ENCODE measurements around the gene BACH2.
"Not testable (repeated sequence)": the region's sequence is repeated elsewhere in the genome, so short reads cannot be mapped to it uniquely, and the experiment has no call there.

Gene BACH2

DNA sequence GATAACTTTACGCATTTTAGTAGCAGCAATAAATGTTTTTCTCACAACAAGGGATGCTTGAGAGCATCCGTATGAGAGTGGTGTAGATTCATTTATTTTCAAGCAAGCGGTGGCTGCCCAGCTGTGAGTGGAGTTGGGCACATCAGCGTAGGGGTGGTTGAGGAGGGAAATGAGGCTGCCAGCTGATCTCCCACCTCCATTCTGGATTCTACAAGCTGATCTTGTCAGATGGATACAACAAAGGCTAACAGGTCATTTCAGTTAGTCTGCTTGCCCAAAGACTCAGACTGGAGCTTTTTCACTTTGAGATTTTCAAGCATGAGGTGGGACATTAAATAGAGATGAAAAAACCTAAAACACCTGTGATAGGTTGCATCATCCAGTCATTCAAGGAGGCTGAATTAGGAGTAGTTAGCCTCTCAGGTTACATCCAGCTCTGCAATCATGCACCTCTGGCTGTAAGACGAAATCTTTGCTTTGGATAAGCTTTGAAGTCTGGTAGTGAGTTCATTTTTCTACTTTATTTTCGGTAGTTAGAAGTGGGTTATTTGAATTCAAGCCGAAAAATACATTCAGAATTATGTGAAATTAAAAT is 1.9 kb upstream of the BACH2 start:
- no peak for DNase-seq

DNA sequence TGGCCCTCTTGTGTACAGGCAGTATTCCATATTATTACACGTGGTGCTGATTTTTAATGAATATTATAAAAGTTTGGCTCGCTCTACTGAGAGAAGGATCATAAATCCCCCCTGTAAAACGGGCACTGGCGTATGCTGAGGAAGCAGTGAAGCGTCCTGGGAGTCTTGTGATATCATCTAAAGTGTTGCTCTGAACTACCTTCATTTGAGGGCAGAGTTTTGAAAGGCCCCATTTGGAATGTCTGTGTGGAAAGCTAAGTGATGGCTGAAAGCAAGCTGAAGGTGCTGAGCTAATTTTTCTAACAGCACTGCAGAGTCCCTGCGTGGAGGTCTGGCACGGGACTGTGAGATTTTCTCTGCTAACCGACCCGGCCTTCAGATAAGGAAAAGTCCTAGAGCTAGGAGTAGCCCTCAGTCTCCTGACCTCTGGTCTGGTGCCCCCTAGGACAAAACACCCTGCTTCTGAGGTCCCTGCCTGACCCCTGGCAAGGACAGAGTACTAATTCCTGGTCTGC is 1.3 kb upstream of the BACH2 start:
- no peak for DNase-seq

DNA sequence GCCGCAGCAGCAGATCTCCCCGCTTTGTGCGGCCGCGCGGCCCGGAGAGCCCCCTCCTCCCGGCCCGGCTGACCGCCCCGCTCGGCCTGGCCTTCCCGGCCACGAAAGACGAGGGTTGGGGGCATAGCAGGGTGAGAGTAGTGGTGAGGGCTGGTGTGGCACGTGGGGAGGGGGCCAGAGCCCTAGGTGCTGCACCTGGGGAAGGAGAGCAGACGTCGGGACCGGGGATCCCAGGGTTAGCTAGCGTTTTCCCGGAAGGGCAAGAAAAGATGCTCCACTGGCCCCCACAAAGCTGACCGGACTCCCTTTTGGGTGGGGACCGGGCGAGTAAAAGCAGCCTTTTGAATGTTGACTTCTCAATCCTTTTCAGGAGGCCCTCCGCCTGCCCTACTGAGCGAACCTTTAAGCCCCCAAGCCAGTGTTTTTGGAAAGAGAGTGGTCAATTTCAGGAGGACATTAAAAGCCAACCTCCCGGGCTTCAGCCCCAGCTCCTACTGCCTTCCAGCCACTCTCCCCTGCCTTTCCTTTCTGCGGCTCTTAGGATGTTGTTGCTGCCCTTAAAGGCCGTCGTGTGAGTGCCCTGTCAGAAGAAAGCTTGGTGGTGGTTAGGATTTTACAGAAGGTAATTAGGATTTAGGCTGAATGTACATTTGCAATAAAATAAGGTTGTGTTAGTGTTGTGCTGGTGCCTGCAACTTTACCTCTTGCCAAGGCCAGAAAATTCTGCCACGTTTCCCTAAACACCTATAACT is 648 bp upstream of the BACH2 start:
- DNase-seq: no peak

DNA sequence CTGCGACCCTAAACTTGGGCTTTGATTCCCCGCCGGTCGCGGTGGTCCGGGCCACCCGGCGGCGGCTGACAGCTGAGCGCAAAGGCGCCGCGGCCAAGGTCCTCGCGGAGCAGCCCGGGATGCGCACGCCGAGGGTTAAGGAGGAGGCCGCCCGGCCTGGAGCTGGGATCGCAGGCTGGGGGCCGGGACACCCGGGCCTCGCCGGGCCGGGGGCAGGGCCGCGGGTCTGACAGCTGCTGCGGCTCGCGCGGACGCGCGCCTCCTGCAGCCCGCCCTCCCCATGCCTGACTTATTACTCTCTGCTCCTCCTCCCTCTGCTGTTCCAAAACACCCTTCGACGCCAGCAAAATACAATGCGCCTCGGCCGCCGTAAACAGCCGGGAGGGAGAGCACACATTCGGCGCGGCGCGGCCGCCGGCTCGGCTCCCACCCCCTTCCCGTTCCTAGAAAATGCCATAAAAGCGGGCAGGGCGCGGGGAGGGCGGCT is 746 bp downstream of the BACH2 start:
- DNase-seq: no peak

DNA sequence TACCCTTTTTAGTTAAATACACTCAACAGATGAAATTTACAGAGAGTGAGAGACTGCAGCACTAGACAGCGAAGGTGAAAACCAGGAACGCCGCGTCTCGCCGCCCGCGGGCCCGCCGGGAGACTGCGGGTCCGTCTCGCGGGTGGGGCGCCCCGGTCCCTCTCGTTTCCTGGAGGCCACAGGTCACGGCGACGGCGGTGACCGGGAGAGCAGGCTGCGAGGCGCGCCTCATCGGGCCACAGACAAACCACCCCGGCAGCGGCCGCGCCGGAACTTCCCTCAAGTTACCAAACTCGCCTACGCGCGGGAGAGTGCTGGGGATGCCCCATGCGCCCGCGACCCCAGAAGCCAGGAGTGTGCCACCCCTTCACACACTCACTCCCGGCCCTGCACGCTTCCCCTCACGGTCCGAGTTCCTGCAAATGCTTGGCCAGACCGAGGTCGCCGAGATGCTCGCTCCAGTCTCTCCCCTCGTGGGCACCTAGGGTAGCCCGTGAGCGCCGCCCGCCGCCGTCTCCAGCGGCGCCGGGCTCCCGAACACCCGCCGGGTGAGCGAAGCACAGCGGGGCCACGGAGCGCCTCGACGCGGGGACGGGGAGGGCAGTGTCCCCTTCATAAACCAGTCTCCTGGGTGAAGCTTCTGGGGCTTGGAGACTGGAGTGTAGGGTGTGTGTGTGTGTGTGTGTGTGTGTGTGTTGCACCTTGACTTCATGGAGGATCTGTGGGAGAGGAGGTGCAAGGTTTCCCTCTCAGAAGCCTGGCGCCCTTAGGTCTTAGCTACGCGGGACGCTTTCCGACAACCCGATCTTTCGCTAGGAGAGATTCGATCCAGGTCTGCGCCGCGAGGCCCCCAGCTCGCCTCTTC is 1.4 kb downstream of the BACH2 start:
- DNase-seq: no peak

- DNase-seq: no peak
These were observed 2.0 kb downstream of the BACH2 start for GRCh38 chr6:90294614-90294988.

DNA sequence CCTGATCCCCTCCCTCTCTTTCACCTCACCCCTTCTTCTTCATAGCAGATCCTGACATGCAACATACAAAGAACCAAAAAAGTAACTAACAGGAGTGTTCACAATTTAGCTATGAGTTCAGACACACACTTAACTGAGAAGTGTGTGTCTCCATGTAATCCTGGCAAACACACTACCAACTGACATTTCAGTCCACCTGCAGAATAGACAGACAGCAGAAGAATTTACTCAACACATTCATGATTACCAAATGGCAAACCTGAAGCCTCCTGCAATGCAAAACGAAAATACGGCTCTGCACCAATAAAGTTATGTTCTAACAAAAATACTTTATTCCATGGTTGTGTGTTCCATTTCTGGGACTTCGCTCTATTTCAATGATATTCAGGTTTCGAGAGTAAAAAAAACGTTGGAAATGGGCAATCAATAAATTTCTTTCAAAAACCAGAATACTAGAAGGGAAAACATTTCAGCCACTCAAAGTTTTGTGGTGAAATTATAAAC is 2.6 kb downstream of the BACH2 start:
- DNase-seq: no peak

GRCh38 chr6:90293319-90293953 is 3.2 kb downstream of the BACH2 start:
- no peak for DNase-seq

- no peak for DNase-seq
These were observed 5.1 kb downstream of the BACH2 start for GRCh38 chr6:90291565-90291964.

DNA sequence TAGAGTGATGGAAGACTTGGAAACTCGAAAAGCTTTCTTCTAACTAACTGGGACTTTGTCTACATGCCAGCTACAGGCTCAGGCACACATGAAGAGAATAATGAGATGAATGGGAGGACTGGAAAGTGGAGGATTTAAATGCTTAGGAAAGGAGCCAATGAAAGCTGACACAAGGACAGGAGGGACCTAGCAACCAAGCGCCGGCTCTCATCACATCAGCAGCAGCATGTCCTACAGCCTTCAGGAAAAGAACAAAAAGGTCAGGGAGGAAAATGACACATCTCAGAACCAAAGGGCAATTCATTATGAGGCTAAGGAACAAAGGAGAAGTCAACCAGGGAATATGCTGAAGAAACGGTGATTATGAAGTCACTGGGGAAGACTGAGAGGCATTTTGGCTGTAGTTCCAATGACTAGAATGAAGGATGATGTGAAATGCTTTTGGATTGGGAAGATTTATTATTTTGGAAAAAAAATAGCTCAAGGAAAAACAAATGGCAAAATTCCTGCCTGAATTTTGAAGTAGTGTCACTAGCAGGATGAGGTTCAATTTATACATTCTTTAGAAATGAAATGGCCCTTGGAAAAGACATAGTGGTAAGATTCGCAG is 5.7 kb downstream of the BACH2 start:
- no peak for DNase-seq

- no peak for DNase-seq
These were observed 6.7 kb downstream of the BACH2 start for GRCh38 chr6:90289902-90290301.

- no peak for DNase-seq
These were observed 8.2 kb downstream of the BACH2 start for GRCh38 chr6:90288404-90288803.

DNA sequence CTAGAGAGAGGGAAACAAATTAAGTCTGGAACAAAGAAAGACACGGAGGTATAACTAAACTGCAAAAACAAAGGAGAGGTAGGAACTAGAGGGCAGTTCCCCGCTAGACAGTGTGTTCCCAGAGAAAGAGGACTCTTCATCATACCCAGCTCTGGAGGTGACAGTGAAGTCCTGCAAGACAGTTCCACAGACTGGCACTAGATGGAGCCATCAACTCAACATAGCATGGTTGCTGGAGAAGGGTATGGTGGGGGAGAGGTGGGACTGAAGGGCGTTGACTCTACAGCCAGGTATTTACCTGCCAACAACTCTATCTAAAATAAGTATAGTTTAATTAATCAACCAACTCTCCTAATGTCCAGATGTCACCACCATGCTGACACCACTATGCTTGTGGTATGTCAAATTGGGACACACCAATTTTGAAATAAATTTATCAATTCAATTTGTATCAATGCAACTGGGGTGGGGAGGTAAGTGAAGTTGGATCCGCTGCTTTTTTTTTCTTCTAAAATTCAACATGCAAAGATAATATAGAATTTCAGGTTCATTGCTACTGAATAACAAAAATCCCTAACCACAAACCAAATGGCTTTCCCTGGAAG is 9.7 kb downstream of the BACH2 start:
- no peak for DNase-seq

DNA sequence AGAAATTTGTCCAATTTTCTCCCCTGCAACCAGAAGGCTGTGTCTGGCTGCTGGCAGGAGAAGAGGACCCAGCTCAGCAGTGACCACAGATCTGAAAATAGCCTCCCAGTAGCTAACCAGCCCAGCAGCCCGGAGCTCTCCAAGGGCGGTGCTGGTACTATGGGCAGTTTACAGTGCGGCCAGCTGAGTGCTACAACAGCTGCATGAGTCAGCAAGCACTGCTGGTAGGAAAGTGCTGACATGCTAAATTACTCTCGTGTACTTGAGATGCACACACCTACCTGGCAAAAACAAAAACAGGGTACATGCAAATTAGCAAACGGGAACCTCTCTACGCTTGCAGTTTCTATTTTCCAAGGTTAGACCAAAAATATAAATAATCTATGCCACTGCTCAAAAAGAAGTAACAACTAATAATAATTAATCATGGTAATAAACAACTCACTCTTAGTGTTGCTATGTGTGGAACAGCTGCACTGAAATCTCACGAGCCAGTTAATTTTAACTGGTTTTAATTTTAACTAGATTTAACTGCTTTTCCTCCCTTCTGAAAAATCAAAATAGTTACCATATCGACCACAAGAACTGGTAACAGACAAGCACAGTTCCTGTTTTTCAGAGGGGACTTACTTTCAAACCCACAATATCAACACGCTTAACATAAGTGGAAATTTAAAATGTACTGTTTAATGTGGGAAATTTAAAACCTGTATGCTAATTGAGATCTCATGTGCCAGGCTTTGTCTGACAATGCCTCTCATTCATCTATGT is 10.8 kb downstream of the BACH2 start:
- no peak for DNase-seq

- no peak for DNase-seq
These were observed 11.6 kb downstream of the BACH2 start for GRCh38 chr6:90285042-90285481.

- no peak for DNase-seq
These were observed 12.2 kb downstream of the BACH2 start for GRCh38 chr6:90284236-90285041.

DNA sequence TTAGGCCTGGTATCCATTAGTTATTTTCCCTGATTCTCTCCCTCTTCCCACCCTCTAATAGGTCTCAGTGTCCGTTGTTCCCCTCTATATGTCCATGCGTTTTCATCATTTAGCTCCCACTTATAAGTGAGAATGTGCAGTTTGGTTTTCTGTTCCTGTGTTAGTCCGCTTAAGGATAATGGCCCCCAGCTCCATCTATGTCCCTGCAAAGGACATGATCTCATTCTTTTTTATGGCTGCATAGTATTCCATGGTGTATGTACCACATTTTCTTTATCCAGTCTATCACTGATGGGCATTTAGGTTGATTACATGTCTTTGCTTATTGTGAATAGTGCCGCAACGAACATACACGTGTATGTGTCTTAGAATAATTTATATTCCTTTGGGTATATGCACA is 14.4 kb downstream of the BACH2 start:
- DNase-seq: not testable (repeated sequence)

DNA sequence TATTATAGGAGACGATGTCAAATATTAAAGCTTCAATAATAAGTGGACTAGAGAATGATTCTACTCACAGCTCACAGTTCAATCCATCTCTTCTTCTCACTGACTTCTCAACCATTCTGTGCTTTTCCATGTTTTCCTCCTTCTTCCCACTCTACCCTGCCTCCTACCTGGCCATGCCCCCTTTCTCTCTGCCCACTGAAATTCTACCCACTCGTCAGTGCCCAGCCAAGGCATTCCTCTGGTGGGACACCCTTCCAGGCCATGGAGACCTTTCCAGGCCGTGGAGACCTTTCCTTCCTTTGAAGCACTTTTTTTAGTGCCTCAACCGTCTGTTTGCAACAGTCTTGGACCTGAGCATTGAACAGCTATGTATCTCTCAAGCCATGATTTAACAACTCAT is 18.5 kb downstream of the BACH2 start:
- no peak for DNase-seq

DNA sequence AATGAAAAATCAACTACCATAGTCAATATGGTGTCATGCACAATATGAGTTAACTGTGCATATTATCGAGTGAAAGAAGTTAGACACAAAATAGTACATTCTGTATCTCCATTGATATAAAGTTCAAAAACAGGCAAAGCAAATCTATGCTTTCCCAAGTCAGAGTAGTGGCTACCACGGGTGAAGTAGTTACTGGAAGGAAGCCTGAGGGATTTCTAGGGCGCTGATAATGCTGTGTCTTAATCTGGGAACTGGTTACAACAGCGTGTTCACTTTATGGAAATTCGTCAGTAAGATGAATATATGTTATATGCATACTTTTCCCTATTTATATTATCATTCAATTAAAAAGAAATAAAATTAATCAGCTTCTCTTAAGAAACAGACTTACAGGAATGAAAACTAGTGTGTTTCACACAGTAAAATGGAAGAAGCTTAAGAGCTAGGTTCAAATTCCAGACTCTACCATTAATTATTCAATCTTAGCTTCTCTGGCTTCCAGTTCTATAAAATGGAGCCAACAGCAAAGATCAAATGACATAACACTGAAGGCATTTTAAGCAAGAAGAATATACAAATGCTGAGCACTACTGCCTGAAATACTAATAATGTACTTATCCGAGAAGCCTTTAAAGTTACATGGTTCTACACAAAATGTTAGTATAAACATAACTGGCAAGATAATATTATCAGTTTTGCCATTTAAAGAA is 19.2 kb downstream of the BACH2 start:
- no peak for DNase-seq
